ENCODE measurements around the gene LRP2. TPM values are rescaled to one million over a fixed set of nuclear protein-coding genes. Genes with fewer than 3 reads are reported as not detected.

LRP2 gene
- total RNA-seq, 2 experiments from 2014 or later = 0.25 to 0.62 TPM

GRCh38 chr2:169105476-169105875 lies 256.9 kb downstream of the LRP2 start:
- intact Hi-C loops (cut with micrococcal nuclease) = loop anchor here (1.0 to 10.0 kb wide), 4 partner anchors 22 to 819 kb away; partner anchors contain the start of genes CFAP210, FASTKD1 and PHOSPHO2
- Mint-ChIP-seq H3K27ac (no peak overlapping the region), H3K27me3 (ENCODE audit: low read depth) (no peaks in the 10 kb centered on the region), H3K4me1 (ENCODE audit: low read depth) (peaks cover 42% of the 10 kb centered on the region), H3K9me3 (no peaks in the 10 kb centered on the region), H3K4me3 (no peak overlapping the region), H3K36me3 (ENCODE audit: low read depth) (no peaks in the 10 kb centered on the region)
- CTCF ChIA-PET = interaction anchor here (1.2 to 7.1 kb wide), 2 partner anchors 27 to 36 kb away, joined by 5 to 122 read pairs; no protein-coding TSS in a partner anchor
- no peak for DNase-seq

GRCh38 chr2:169104848-169105247 lies 257.5 kb downstream of the LRP2 start:
- no peak for DNase-seq
- no peaks in the 10 kb centered on the region for H3K36me3 Mint-ChIP-seq (ENCODE audit: low read depth)
- CTCF ChIA-PET = no interaction called here
- H3K27me3 Mint-ChIP-seq (ENCODE audit: low read depth) = no peaks in the 10 kb centered on the region
- H3K27ac Mint-ChIP-seq = no peak overlapping the region
- no peaks in the 10 kb centered on the region for H3K9me3 Mint-ChIP-seq
- peaks cover 42% of the 10 kb centered on the region for H3K4me1 Mint-ChIP-seq (ENCODE audit: low read depth)
- no peak overlapping the region for H3K4me3 Mint-ChIP-seq
- intact Hi-C loops (cut with micrococcal nuclease) = loop anchor here (1.0 to 10.0 kb wide), 4 partner anchors 22 to 820 kb away; partner anchors contain the start of genes CFAP210, FASTKD1 and PHOSPHO2

GRCh38 chr2:169095621-169096105 lies 266.7 kb downstream of the LRP2 start:
- Mint-ChIP-seq H3K4me1 (ENCODE audit: low read depth) (peaks cover 17% of the 10 kb centered on the region), H3K27ac (no peak overlapping the region), H3K4me3 (no peak overlapping the region), H3K27me3 (ENCODE audit: low read depth) (peaks cover 7% of the 10 kb centered on the region), H3K9me3 (no peaks in the 10 kb centered on the region), H3K36me3 (ENCODE audit: low read depth) (no peaks in the 10 kb centered on the region)
- intact Hi-C loops (cut with micrococcal nuclease) = loop anchor here (2.0 kb wide), 1 partner anchor 23 kb away; no protein-coding TSS in a partner anchor
- CTCF ChIA-PET = interaction anchor here (2.2 kb wide), 1 partner anchor 14 kb away, joined by 9 read pairs; no protein-coding TSS in a partner anchor
- peak; percentile 35 for DNase-seq

- DNase-seq = no peak
- H3K27ac Mint-ChIP-seq = no peak overlapping the region
- H3K36me3 Mint-ChIP-seq (ENCODE audit: low read depth) = no peaks in the 10 kb centered on the region
- CTCF ChIA-PET = interaction anchor here (1.0 to 2.2 kb wide), 2 partner anchors 15 to 47 kb away, joined by 3 to 9 read pairs; no protein-coding TSS in a partner anchor
- no peak overlapping the region for H3K4me3 Mint-ChIP-seq
- intact Hi-C loops (cut with micrococcal nuclease) = loop anchor here (2.0 kb wide), 1 partner anchor 22 kb away; no protein-coding TSS in a partner anchor
- no peaks in the 10 kb centered on the region for H3K9me3 Mint-ChIP-seq
- peaks cover 8% of the 10 kb centered on the region for H3K27me3 Mint-ChIP-seq (ENCODE audit: low read depth)
- peaks cover 17% of the 10 kb centered on the region for H3K4me1 Mint-ChIP-seq (ENCODE audit: low read depth)
Observed at GRCh38 chr2:169094676-169095075, 267.7 kb downstream of the LRP2 start.

GRCh38 chr2:169093535-169093934 lies 268.8 kb downstream of the LRP2 start:
- Mint-ChIP-seq H3K9me3 (no peaks in the 10 kb centered on the region), H3K36me3 (ENCODE audit: low read depth) (no peaks in the 10 kb centered on the region), H3K27ac (no peak overlapping the region), H3K4me1 (ENCODE audit: low read depth) (peaks cover 17% of the 10 kb centered on the region), H3K4me3 (no peak overlapping the region), H3K27me3 (ENCODE audit: low read depth) (peaks cover 8% of the 10 kb centered on the region)
- CTCF ChIA-PET = interaction anchor here (0.6 to 1.0 kb wide), 3 partner anchors 16 to 125 kb away, joined by 3 read pairs; no protein-coding TSS in a partner anchor
- DNase-seq = no peak
- intact Hi-C loops (cut with micrococcal nuclease) = no loop called here

GRCh38 chr2:169091761-169092519 lies 270.4 kb downstream of the LRP2 start:
- H3K27me3 Mint-ChIP-seq (ENCODE audit: low read depth) = peaks cover 8% of the 10 kb centered on the region
- no peak overlapping the region for H3K4me3 Mint-ChIP-seq
- no peak for DNase-seq
- no peaks in the 10 kb centered on the region for H3K36me3 Mint-ChIP-seq (ENCODE audit: low read depth)
- CTCF ChIA-PET = no interaction called here
- no peak overlapping the region for H3K27ac Mint-ChIP-seq
- H3K4me1 Mint-ChIP-seq (ENCODE audit: low read depth) = peaks cover 17% of the 10 kb centered on the region
- no peaks in the 10 kb centered on the region for H3K9me3 Mint-ChIP-seq
- intact Hi-C loops (cut with micrococcal nuclease) = no loop called here

- H3K4me1 Mint-ChIP-seq (ENCODE audit: low read depth) = peaks cover 16% of the 10 kb centered on the region
- CTCF ChIA-PET = no interaction called here
- no peaks in the 10 kb centered on the region for H3K36me3 Mint-ChIP-seq (ENCODE audit: low read depth)
- H3K27me3 Mint-ChIP-seq (ENCODE audit: low read depth) = peaks cover 8% of the 10 kb centered on the region
- H3K9me3 Mint-ChIP-seq = no peaks in the 10 kb centered on the region
- DNase-seq = no peak
- intact Hi-C loops (cut with micrococcal nuclease) = no loop called here
- H3K4me3 Mint-ChIP-seq = no peak overlapping the region
- no peak overlapping the region for H3K27ac Mint-ChIP-seq
Observed at GRCh38 chr2:169091256-169091655, 271.1 kb downstream of the LRP2 start.

GRCh38 chr2:169090133-169090820 lies 272.1 kb downstream of the LRP2 start:
- intact Hi-C loops (cut with micrococcal nuclease) = no loop called here
- H3K4me1 Mint-ChIP-seq (ENCODE audit: low read depth) = peaks cover 6% of the 10 kb centered on the region
- CTCF ChIA-PET = interaction anchor here (1.1 kb wide), 1 partner anchor 42 kb away, joined by 3 read pairs; no protein-coding TSS in a partner anchor
- H3K27me3 Mint-ChIP-seq (ENCODE audit: low read depth) = peaks cover 8% of the 10 kb centered on the region
- no peaks in the 10 kb centered on the region for H3K9me3 Mint-ChIP-seq
- no peak overlapping the region for H3K27ac Mint-ChIP-seq
- no peaks in the 10 kb centered on the region for H3K36me3 Mint-ChIP-seq (ENCODE audit: low read depth)
- H3K4me3 Mint-ChIP-seq = no peak overlapping the region
- DNase-seq = no peak

- no peak overlapping the region for H3K27ac Mint-ChIP-seq
- DNase-seq = no peak
- H3K36me3 Mint-ChIP-seq (ENCODE audit: low read depth) = no peaks in the 10 kb centered on the region
- H3K4me3 Mint-ChIP-seq = no peak overlapping the region
- H3K27me3 Mint-ChIP-seq (ENCODE audit: low read depth) = peaks cover 8% of the 10 kb centered on the region
- H3K4me1 Mint-ChIP-seq (ENCODE audit: low read depth) = peaks cover 4% of the 10 kb centered on the region
- intact Hi-C loops (cut with micrococcal nuclease) = no loop called here
- CTCF ChIA-PET = no interaction called here
- no peaks in the 10 kb centered on the region for H3K9me3 Mint-ChIP-seq
Observed at GRCh38 chr2:169089182-169089581, 273.2 kb downstream of the LRP2 start.

- DNase-seq = no peak
- CTCF ChIA-PET = interaction anchor here (0.6 kb wide), 1 partner anchor 125 kb away, joined by 3 read pairs; no protein-coding TSS in a partner anchor
- H3K27ac Mint-ChIP-seq = no peak overlapping the region
- H3K4me3 Mint-ChIP-seq = no peak overlapping the region
- H3K36me3 Mint-ChIP-seq (ENCODE audit: low read depth) = no peaks in the 10 kb centered on the region
- no peaks in the 10 kb centered on the region for H3K9me3 Mint-ChIP-seq
- intact Hi-C loops (cut with micrococcal nuclease) = no loop called here
- H3K27me3 Mint-ChIP-seq (ENCODE audit: low read depth) = peaks cover 8% of the 10 kb centered on the region
- peaks cover 4% of the 10 kb centered on the region for H3K4me1 Mint-ChIP-seq (ENCODE audit: low read depth)
Observed at GRCh38 chr2:169087757-169088379, 274.5 kb downstream of the LRP2 start.

GRCh38 chr2:169086893-169087467 lies 275.4 kb downstream of the LRP2 start:
- H3K4me3 Mint-ChIP-seq = no peak overlapping the region
- H3K4me1 Mint-ChIP-seq (ENCODE audit: low read depth) = peaks cover 4% of the 10 kb centered on the region
- no peaks in the 10 kb centered on the region for H3K36me3 Mint-ChIP-seq (ENCODE audit: low read depth)
- no peaks in the 10 kb centered on the region for H3K9me3 Mint-ChIP-seq
- no peak overlapping the region for H3K27ac Mint-ChIP-seq
- intact Hi-C loops (cut with micrococcal nuclease) = no loop called here
- DNase-seq = no peak
- peaks cover 5% of the 10 kb centered on the region for H3K27me3 Mint-ChIP-seq (ENCODE audit: low read depth)
- CTCF ChIA-PET = interaction anchor here (1.1 kb wide), 1 partner anchor 23 kb away, joined by 5 read pairs; no protein-coding TSS in a partner anchor
